ENCODE measurements around the gene MALAT1. TPM values are rescaled to one million over a fixed set of nuclear protein-coding genes. Genes with fewer than 3 reads are reported as not detected.
A peak's percentile ranks its signal among the peaks of the same experiment; 100 is the strongest.

Gene MALAT1
- total and polyA plus RNA-seq, 2 experiments from 2014 or later: 2,206 to 6,020 TPM

GRCh38 chr11:65492387-65492636, 6.5 kb upstream of the MALAT1 start:
- Histone ChIP-seq H3K4me2 (peak overlapping the region; percentile 22; the same call in 1 of the 2 replicates), H3K27ac (ENCODE audit: low read depth) (peak overlapping the region; percentile 46; the same call in 1 of the 2 replicates), H2AFZ (no peak overlapping the region), H4K20me1 (replicated peaks; ENCODE audit: insufficient read depth) (no peaks in the 10 kb centered on the region), H3K79me2 (replicated peaks; ENCODE audit: insufficient read depth) (no peaks in the 10 kb centered on the region; the same call in 1 of the 2 replicates), H3K27me3 (ENCODE audit: insufficient read depth) (no peaks in the 10 kb centered on the region), H3K36me3 (ENCODE audit: insufficient read depth) (no peaks in the 10 kb centered on the region), H3K9me2 (ENCODE audit: insufficient read depth) (no peaks in the 10 kb centered on the region), H3K4me3 (no peak overlapping the region), H3F3A (replicated peaks; ENCODE audit: low read depth) (peaks cover 10% of the 10 kb centered on the region), H3K4me1 (ENCODE audit: insufficient read depth) (peaks cover 71% of the 10 kb centered on the region)
- DNase-seq (ENCODE audit: low spot score): no peak
- TF ChIP-seq ETS1 (IDR thresholded peaks at IDR 0.05) (no peak), REST (IDR thresholded peaks at IDR 0.05; ENCODE audit: unreplicated experiment) (no peak), CREB1 (CRISPR knock-in tag; IDR thresholded peaks at IDR 0.05; ENCODE audit: low read depth) (no peak), ZNF114 (CRISPR knock-in tag; IDR thresholded peaks at IDR 0.05) (no peak)
- Mint-ChIP-seq H3K27ac (peak overlapping the region; percentile 70), H3K9me3 (no peaks in the 10 kb centered on the region; the same call in 2 of the 3 replicates), H3K4me1 (peaks cover 79% of the 10 kb centered on the region), H3K27me3 (ENCODE audit: insufficient read depth, low read depth, poor library complexity) (peaks cover 32% of the 10 kb centered on the region), H3K4me3 (peak overlapping the region; percentile 5; the same call in 1 of the 3 replicates), H3K36me3 (ENCODE audit: low read depth) (no peaks in the 10 kb centered on the region)
- no peak for ATAC-seq

- Histone ChIP-seq H3K4me3 (no peak overlapping the region), H3K4me1 (ENCODE audit: insufficient read depth) (peaks cover 71% of the 10 kb centered on the region), H3K79me2 (replicated peaks; ENCODE audit: insufficient read depth) (peaks cover under 1% of the 10 kb centered on the region; the same call in 1 of the 2 replicates)
- TF ChIP-seq REST (IDR thresholded peaks at IDR 0.05; ENCODE audit: unreplicated experiment) (no peak), CREB1 (CRISPR knock-in tag; IDR thresholded peaks at IDR 0.05; ENCODE audit: low read depth) (no peak), EZH2 (IDR thresholded peaks at IDR 0.05; ENCODE audit: low read depth, unreplicated experiment) (no peak), JUNB (IDR thresholded peaks at IDR 0.05; ENCODE audit: unreplicated experiment) (no peak), EZH2phosphoT487 (IDR thresholded peaks at IDR 0.05; ENCODE audit: unreplicated experiment) (no peak), ETS1 (IDR thresholded peaks at IDR 0.05) (no peak), NANOG (IDR thresholded peaks at IDR 0.05; ENCODE audit: borderline replicate concordance) (no peak), ZNF331 (CRISPR knock-in tag; IDR thresholded peaks at IDR 0.05; ENCODE audit: low read depth) (no peak), ZNF114 (CRISPR knock-in tag; IDR thresholded peaks at IDR 0.05) (no peak)
Observed at GRCh38 chr11:65492637-65493366, 6.0 kb upstream of the MALAT1 start.

More at GRCh38 chr11:65492637-65493366, 6.0 kb upstream of the MALAT1 start:
- peak overlapping the region; percentile 46 for H3K27ac ChIP-seq (ENCODE audit: low read depth)
- peak overlapping the region; percentile 22; the same call in 1 of the 2 replicates for H3K4me2 ChIP-seq
- Mint-ChIP-seq H3K36me3 (ENCODE audit: low read depth) (no peaks in the 10 kb centered on the region), H3K4me1 (peaks cover 77% of the 10 kb centered on the region), H3K9me3 (no peaks in the 10 kb centered on the region; the same call in 2 of the 3 replicates), H3K27ac (peak overlapping the region; percentile 70), H3K4me3 (no peak overlapping the region; the same call in 2 of the 3 replicates), H3K27me3 (ENCODE audit: insufficient read depth, low read depth, poor library complexity) (peaks cover 36% of the 10 kb centered on the region)
- no peaks in the 10 kb centered on the region for H4K20me1 ChIP-seq (replicated peaks; ENCODE audit: insufficient read depth)
- H3F3A ChIP-seq (replicated peaks; ENCODE audit: low read depth): peaks cover 12% of the 10 kb centered on the region
- H3K9me2 ChIP-seq (ENCODE audit: insufficient read depth): no peaks in the 10 kb centered on the region
- no peak for ATAC-seq
- peak; percentile 20 for DNase-seq (ENCODE audit: low spot score)
- H3K36me3 ChIP-seq (ENCODE audit: insufficient read depth): no peaks in the 10 kb centered on the region
- H2AFZ ChIP-seq: peak overlapping the region; percentile 49; the same call in 1 of the 2 replicates
- no peaks in the 10 kb centered on the region for H3K27me3 ChIP-seq (ENCODE audit: insufficient read depth)

Data from GM23338 (cell line).